T-helper 9 cell (primary cell): ENCODE results near the gene CLDND2.

Source experiments
- DNase-seq: peaks from one replicate; pipeline ENCODE4 v3.0.0-alpha.2; 2020

CLDND2 gene

GRCh38 chr19:51327066-51328001 is 41.5 kb downstream of the CLDND2 start:
- DNase-seq = peak; percentile 44

- no peak for DNase-seq
These were observed 42.4 kb downstream of the CLDND2 start for GRCh38 chr19:51326216-51327065.

GRCh38 chr19:51325161-51325976 is 43.4 kb downstream of the CLDND2 start:
- DNase-seq = no peak

GRCh38 chr19:51324167-51324481 is 44.7 kb downstream of the CLDND2 start:
- no peak for DNase-seq

- no peak for DNase-seq
These were observed 45.2 kb downstream of the CLDND2 start for GRCh38 chr19:51323481-51324166.

GRCh38 chr19:51321799-51322198 is 47.0 kb downstream of the CLDND2 start:
- DNase-seq = no peak

GRCh38 chr19:51320280-51320657 is 48.5 kb downstream of the CLDND2 start:
- DNase-seq = no peak

GRCh38 chr19:51319649-51320279 is 49.0 kb downstream of the CLDND2 start:
- no peak for DNase-seq

GRCh38 chr19:51318687-51319648 is 49.8 kb downstream of the CLDND2 start:
- DNase-seq = no peak

GRCh38 chr19:51317968-51318367 is 50.8 kb downstream of the CLDND2 start:
- no peak for DNase-seq

GRCh38 chr19:51317376-51317775 is 51.4 kb downstream of the CLDND2 start:
- DNase-seq = no peak
